GM23338 (cell line): ENCODE data around the gene SLAMF9.

Source experiments
- CREB1 ChIP-seq: fragments of 250-450 bp; sonication (Bioruptor Pico); IDR thresholded peaks from 2 replicates; pipeline ENCODE4 v1.5.0; 2020; ENCODE audit warnings: low read depth, mild to moderate bottlenecking, moderate library complexity
- CTCF ChIP-seq, 2 experiments: fragments of 200-600 bp in 1 of 2; sonication (generic) in 1 of 2; conservative IDR thresholded peaks; 2 replicates each; pipeline versions ENCODE4 v1.5.1 to v1.6.1; 2016 to 2017; ENCODE audit warnings: antibody characterized with exemption in 2 of 2, low read depth in 2 of 2, mild to moderate bottlenecking in 2 of 2, moderate library complexity in 1 of 2
- EZH2 ChIP-seq: fragments of 200-600 bp; sonication (generic); IDR thresholded peaks from one replicate; pipeline ENCODE4 v1.8.0; 2017; ENCODE audit warnings: antibody characterized with exemption, mild to moderate bottlenecking, low read depth; ENCODE audit not compliant: unreplicated experiment
- EZH2phosphoT487 ChIP-seq: fragments of 200-600 bp; sonication (generic); IDR thresholded peaks from one replicate; pipeline ENCODE4 v1.8.1; 2018; ENCODE audit warnings: antibody characterized with exemption; ENCODE audit not compliant: unreplicated experiment
- JUNB ChIP-seq: IDR thresholded peaks from one replicate; pipeline ENCODE4 v1.6.1; 2016; ENCODE audit warnings: antibody characterized with exemption; ENCODE audit not compliant: unreplicated experiment
- NANOG ChIP-seq: IDR thresholded peaks from 2 replicates; pipeline ENCODE4 v1.6.1; 2016; ENCODE audit warnings: antibody characterized with exemption, borderline replicate concordance
- POLR2AphosphoS5 ChIP-seq: IDR thresholded peaks from 2 replicates; pipeline ENCODE4 v1.6.1; 2016; ENCODE audit warnings: antibody characterized with exemption, low read depth
- REST ChIP-seq: IDR thresholded peaks from one replicate; pipeline ENCODE4 v1.6.1; 2018; ENCODE audit warnings: antibody characterized with exemption; ENCODE audit not compliant: unreplicated experiment
- STAT1 ChIP-seq: IDR thresholded peaks from one replicate; pipeline ENCODE4 v1.6.1; 2016; ENCODE audit warnings: antibody characterized with exemption; ENCODE audit not compliant: unreplicated experiment
- ZNF114 ChIP-seq: fragments of 250-450 bp; sonication (Bioruptor Pico); IDR thresholded peaks from 2 replicates; pipeline ENCODE4 v1.5.0; 2020; ENCODE audit warnings: mild to moderate bottlenecking, moderate library complexity
- ZNF331 ChIP-seq: fragments of 250-450 bp; sonication (Bioruptor Pico); IDR thresholded peaks from 2 replicates; pipeline ENCODE4 v1.5.0; 2020; ENCODE audit warnings: low read depth, mild to moderate bottlenecking, moderate library complexity
- TF ChIP-seq, protein P1 (sequence below): IDR thresholded peaks from 2 replicates; pipeline ENCODE4 v1.6.1; 2016; ENCODE audit warnings: antibody characterized with exemption
- TF ChIP-seq, protein P2 (sequence below): fragments of 250-450 bp; sonication (Bioruptor Pico); IDR thresholded peaks from 2 replicates; pipeline ENCODE4 v1.5.0; 2020; ENCODE audit warnings: mild to moderate bottlenecking, moderate library complexity

- TF ChIP-seq CTCF (conservative IDR thresholded peaks at IDR 0.05; ENCODE audit: low read depth in 2 of 2) (no peak), EZH2 (no peak), POLR2AphosphoS5 (no peak), CREB1 (CRISPR knock-in tag) (no peak), EZH2phosphoT487 (no peak), REST (no peak), STAT1 (no peak), ZNF331 (no peak), JUNB (no peak), ZNF114 (CRISPR knock-in tag) (no peak), NANOG (no peak)
- TF ChIP-seq, protein P1, sequence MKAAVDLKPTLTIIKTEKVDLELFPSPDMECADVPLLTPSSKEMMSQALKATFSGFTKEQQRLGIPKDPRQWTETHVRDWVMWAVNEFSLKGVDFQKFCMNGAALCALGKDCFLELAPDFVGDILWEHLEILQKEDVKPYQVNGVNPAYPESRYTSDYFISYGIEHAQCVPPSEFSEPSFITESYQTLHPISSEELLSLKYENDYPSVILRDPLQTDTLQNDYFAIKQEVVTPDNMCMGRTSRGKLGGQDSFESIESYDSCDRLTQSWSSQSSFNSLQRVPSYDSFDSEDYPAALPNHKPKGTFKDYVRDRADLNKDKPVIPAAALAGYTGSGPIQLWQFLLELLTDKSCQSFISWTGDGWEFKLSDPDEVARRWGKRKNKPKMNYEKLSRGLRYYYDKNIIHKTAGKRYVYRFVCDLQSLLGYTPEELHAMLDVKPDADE: no peak
- TF ChIP-seq, protein P2, sequence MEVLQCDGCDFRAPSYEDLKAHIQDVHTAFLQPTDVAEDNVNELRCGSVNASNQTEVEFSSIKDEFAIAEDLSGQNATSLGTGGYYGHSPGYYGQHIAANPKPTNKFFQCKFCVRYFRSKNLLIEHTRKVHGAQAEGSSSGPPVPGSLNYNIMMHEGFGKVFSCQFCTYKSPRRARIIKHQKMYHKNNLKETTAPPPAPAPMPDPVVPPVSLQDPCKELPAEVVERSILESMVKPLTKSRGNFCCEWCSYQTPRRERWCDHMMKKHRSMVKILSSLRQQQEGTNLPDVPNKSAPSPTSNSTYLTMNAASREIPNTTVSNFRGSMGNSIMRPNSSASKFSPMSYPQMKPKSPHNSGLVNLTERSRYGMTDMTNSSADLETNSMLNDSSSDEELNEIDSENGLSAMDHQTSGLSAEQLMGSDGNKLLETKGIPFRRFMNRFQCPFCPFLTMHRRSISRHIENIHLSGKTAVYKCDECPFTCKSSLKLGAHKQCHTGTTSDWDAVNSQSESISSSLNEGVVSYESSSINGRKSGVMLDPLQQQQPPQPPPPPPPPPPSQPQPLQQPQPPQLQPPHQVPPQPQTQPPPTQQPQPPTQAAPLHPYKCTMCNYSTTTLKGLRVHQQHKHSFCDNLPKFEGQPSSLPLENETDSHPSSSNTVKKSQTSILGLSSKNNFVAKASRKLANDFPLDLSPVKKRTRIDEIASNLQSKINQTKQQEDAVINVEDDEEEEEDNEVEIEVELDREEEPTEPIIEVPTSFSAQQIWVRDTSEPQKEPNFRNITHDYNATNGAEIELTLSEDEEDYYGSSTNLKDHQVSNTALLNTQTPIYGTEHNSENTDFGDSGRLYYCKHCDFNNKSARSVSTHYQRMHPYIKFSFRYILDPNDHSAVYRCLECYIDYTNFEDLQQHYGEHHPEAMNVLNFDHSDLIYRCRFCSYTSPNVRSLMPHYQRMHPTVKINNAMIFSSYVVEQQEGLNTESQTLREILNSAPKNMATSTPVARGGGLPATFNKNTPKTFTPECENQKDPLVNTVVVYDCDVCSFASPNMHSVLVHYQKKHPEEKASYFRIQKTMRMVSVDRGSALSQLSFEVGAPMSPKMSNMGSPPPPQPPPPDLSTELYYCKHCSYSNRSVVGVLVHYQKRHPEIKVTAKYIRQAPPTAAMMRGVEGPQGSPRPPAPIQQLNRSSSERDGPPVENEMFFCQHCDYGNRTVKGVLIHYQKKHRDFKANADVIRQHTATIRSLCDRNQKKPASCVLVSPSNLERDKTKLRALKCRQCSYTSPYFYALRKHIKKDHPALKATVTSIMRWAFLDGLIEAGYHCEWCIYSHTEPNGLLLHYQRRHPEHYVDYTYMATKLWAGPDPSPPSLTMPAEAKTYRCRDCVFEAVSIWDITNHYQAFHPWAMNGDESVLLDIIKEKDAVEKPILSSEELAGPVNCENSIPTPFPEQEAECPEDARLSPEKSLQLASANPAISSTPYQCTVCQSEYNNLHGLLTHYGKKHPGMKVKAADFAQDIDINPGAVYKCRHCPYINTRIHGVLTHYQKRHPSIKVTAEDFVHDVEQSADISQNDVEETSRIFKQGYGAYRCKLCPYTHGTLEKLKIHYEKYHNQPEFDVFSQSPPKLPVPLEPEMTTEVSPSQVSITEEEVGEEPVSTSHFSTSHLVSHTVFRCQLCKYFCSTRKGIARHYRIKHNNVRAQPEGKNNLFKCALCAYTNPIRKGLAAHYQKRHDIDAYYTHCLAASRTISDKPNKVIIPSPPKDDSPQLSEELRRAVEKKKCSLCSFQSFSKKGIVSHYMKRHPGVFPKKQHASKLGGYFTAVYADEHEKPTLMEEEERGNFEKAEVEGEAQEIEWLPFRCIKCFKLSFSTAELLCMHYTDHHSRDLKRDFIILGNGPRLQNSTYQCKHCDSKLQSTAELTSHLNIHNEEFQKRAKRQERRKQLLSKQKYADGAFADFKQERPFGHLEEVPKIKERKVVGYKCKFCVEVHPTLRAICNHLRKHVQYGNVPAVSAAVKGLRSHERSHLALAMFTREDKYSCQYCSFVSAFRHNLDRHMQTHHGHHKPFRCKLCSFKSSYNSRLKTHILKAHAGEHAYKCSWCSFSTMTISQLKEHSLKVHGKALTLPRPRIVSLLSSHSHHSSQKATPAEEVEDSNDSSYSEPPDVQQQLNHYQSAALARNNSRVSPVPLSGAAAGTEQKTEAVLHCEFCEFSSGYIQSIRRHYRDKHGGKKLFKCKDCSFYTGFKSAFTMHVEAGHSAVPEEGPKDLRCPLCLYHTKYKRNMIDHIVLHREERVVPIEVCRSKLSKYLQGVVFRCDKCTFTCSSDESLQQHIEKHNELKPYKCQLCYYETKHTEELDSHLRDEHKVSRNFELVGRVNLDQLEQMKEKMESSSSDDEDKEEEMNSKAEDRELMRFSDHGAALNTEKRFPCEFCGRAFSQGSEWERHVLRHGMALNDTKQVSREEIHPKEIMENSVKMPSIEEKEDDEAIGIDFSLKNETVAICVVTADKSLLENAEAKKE (CRISPR knock-in tag): no peak
These were observed 3.8 kb upstream of the SLAMF9 start for GRCh38 chr1:159957824-159958268.
